ENCODE data around the gene TGIF2. TPM values are rescaled to one million over a fixed set of nuclear protein-coding genes. Genes with fewer than 3 reads are reported as not detected.

TGIF2 gene
- total and polyA plus RNA-seq, 9 of the 15 experiments (the other 6 are each of a cell fraction or from before 2014, with no cell fraction given) = 6.8 to 27.8 (median 15.7) TPM

GRCh38 chr20:36579996-36580545 is 6.7 kb downstream of the TGIF2 start (continued):
- TF ChIP-seq ZBTB49 (CRISPR knock-in tag; IDR thresholded peaks at IDR 0.05; ENCODE audit: borderline replicate concordance) = no peak
- no peak for TF ChIP-seq NUFIP1 (IDR thresholded peaks at IDR 0.05; ENCODE audit: partially characterized antibody)
- TF ChIP-seq ZNF395 (CRISPR knock-in tag; IDR thresholded peaks at IDR 0.05) = no peak
- no peak for TF ChIP-seq CHD2 (IDR thresholded peaks at IDR 0.05; ENCODE audit: low read depth, low read length)
- TF ChIP-seq KLF10 (CRISPR knock-in tag; IDR thresholded peaks at IDR 0.05) = no peak
- TF ChIP-seq RBM22 (IDR thresholded peaks at IDR 0.05; ENCODE audit: low read depth, low read length, poor library complexity, severe bottlenecking) = no peak

- H2AFZ ChIP-seq (ENCODE audit: low read depth, low read length) = no peak overlapping the region
- no peak overlapping the region for H3K27ac ChIP-seq (ENCODE audit: extremely low read depth, low read depth, low read length)
- no peaks in the 10 kb centered on the region for H3K9me1 ChIP-seq (ENCODE audit: control insufficient read depth, insufficient read depth, low read length)
- H3K4me1 ChIP-seq (replicated peaks in 1 of 2; ENCODE audit: control insufficient read depth in 2 of 2, insufficient read depth in 2 of 2, low read length in 2 of 2) = no peaks in the 10 kb centered on the region; a peak in 1 of 5 replicates
- intact Hi-C loops (cut with micrococcal nuclease) (no loop called here), in situ Hi-C loops (cut with MboI) (no loop called here)
- no peak overlapping the region for H3K4me2 ChIP-seq (ENCODE audit: insufficient read depth, low read length)
- WGBS (ENCODE audit: insufficient coverage, low coverage, missing lambda C conversion rate) = 76% methylated on average over 4 of the region's 4 CpGs
- peaks cover 12% of the 10 kb centered on the region for H3K79me2 ChIP-seq (ENCODE audit: control insufficient read depth, insufficient read depth, low read length)
- CTCF ChIA-PET (ENCODE audit: low intra/inter-chr PET ratio) = no interaction called here
- H3K4me3 ChIP-seq = no peak overlapping the region
- peaks cover 4% of the 10 kb centered on the region for H4K20me1 ChIP-seq (replicated peaks; ENCODE audit: control insufficient read depth, insufficient read depth, low read length)
- no peaks in the 10 kb centered on the region for H3K9me3 ChIP-seq (replicated peaks; ENCODE audit: control insufficient read depth, insufficient read depth, low read depth, low read length)
- TSS peak; percentile 24 for BruUV-seq (replicated peaks)
- ATAC-seq = no peak
- no peak overlapping the region for H3K9ac ChIP-seq (ENCODE audit: insufficient read depth in 1 of 2, low read depth in 2 of 2, low read length in 2 of 2)
- DNase-seq (ENCODE audit: extremely low read depth in 1 of 4, low spot score in 3 of 4) = no peak
- peaks cover 48% of the 10 kb centered on the region; the same call in 2 of the 3 replicates for H3K36me3 ChIP-seq (ENCODE audit: control insufficient read depth, insufficient read depth, low read length)
- POLR2A ChIA-PET = no interaction called here
- FAIRE-seq = no peak
- H3K27me3 ChIP-seq (ENCODE audit: control insufficient read depth in 2 of 2, insufficient read depth in 2 of 2, low read length in 2 of 2) = no peaks in the 10 kb centered on the region
- no peak for TF ChIP-seq ZNF586 (CRISPR knock-in tag; conservative IDR thresholded peaks at IDR 0.05)
- no peak for TF ChIP-seq MAFG (tag; conservative IDR thresholded peaks at IDR 0.05)
- no peak for TF ChIP-seq ZNF354B (CRISPR knock-in tag; IDR thresholded peaks at IDR 0.05)
- no peak for TF ChIP-seq ZNF717 (CRISPR knock-in tag; IDR thresholded peaks at IDR 0.05)
Observed at GRCh38 chr20:36582322-36582721, 8.9 kb downstream of the TGIF2 start.

All from K562 (cell line).